SU-DHL-6 (cell line): ENCODE measurements around the gene PRPF38A.

Experiments used
- H2AFZ ChIP-seq: fragments of 200-600 bp; sonication (generic); 2 replicates; pipeline ENCODE4 v1.6.1; 2014; ENCODE audit warnings: low read depth, mild to moderate bottlenecking, moderate library complexity, mixed read lengths, antibody characterized with exemption, low read length; ENCODE audit not compliant: severe bottlenecking
- H3F3A ChIP-seq: fragments of 200-600 bp; shearing (Covaris generic); 2 replicates; pipeline ENCODE4 v1.6.0; 2016; ENCODE audit warnings: antibody characterized with exemption, mild to moderate bottlenecking; ENCODE audit not compliant: insufficient read depth
- H3K27ac ChIP-seq: fragments of 200-600 bp; sonication (generic); 2 replicates; pipeline ENCODE4 v1.5.1; 2016; ENCODE audit warnings: low read depth, mild to moderate bottlenecking, low read length, moderate library complexity, mixed read lengths
- H3K27me3 ChIP-seq: fragments of 200-600 bp; sonication (generic), shearing (Covaris generic); 2 replicates; pipeline ENCODE4 v1.6.0; 2014; ENCODE audit warnings: mild to moderate bottlenecking, low read length
- H3K36me3 ChIP-seq: fragments of 200-600 bp; sonication (generic); 2 replicates; pipeline ENCODE4 v1.6.1; 2014; ENCODE audit warnings: mild to moderate bottlenecking, low read length, mixed read lengths
- H3K4me2 ChIP-seq: fragments of 300-600, 200-600 bp; shearing (Covaris generic), sonication (generic); 2 replicates; pipeline ENCODE4 v1.6.0; 2014; ENCODE audit warnings: low read length, low read depth, mild to moderate bottlenecking; ENCODE audit not compliant: poor library complexity, severe bottlenecking
- H3K4me3 ChIP-seq: fragments of 200-600 bp; sonication (generic); 2 replicates; pipeline ENCODE4 v1.5.1; 2014; ENCODE audit warnings: antibody characterized with exemption, low read length, mild to moderate bottlenecking, mixed read lengths; ENCODE audit not compliant: insufficient read depth, poor library complexity, severe bottlenecking
- H3K79me2 ChIP-seq: fragments of 200-600 bp; sonication (generic); 2 replicates; pipeline ENCODE4 v1.6.1; 2014; ENCODE audit warnings: mild to moderate bottlenecking, low read length, moderate library complexity; ENCODE audit not compliant: insufficient read depth
- H3K9ac ChIP-seq: fragments of 200-600 bp; sonication (generic); 2 replicates; pipeline ENCODE4 v1.7.0; 2014; ENCODE audit warnings: mild to moderate bottlenecking, low read length
- H3K9me2 ChIP-seq: fragments of 200-600 bp; sonication (generic); replicated peaks from 2 replicates; pipeline ENCODE4 v1.6.1; 2014; ENCODE audit warnings: low read length; ENCODE audit not compliant: insufficient read depth
- H3K9me3 ChIP-seq: fragments of 200-600 bp; sonication (generic); 2 replicates; pipeline ENCODE4 v1.6.1; 2014; ENCODE audit warnings: low read length, mixed read lengths; ENCODE audit not compliant: insufficient read depth
- H4K20me1 ChIP-seq: fragments of 200-600 bp; sonication (generic); 2 replicates; pipeline ENCODE4 v1.6.1; 2014; ENCODE audit warnings: low read depth, mild to moderate bottlenecking, antibody characterized with exemption, low read length, moderate library complexity, mixed read lengths
- CTCF ChIP-seq: fragments of 200-600 bp; sonication (generic); IDR thresholded peaks from one replicate; pipeline ENCODE4 v1.5.1; 2017; ENCODE audit warnings: antibody characterized with exemption, mild to moderate bottlenecking, low read length, moderate library complexity; ENCODE audit not compliant: insufficient read depth, poor library complexity, severe bottlenecking
- EZH2phosphoT487 ChIP-seq: fragments of 200-600 bp; sonication (generic), shearing (Covaris generic); conservative IDR thresholded peaks from 2 replicates; pipeline ENCODE4 v1.6.1; 2018; ENCODE audit warnings: mild to moderate bottlenecking, antibody characterized with exemption, low read length, moderate library complexity, mixed read lengths

The PRPF38A gene

GRCh38 chr1:52426371-52426770, 22.0 kb downstream of the PRPF38A start:
- Histone ChIP-seq H3K4me3 (no peak overlapping the region), H4K20me1 (no peaks in the 10 kb centered on the region), H3K9me3 (no peaks in the 10 kb centered on the region), H3K9ac (no peak overlapping the region), H3K9me2 (no peaks in the 10 kb centered on the region), H3K36me3 (peaks cover 34% of the 10 kb centered on the region; the same call in 1 of the 2 replicates), H3K79me2 (peaks cover 5% of the 10 kb centered on the region; the same call in 1 of the 2 replicates), H3K27me3 (no peaks in the 10 kb centered on the region), H2AFZ (no peak overlapping the region), H3K27ac (no peak overlapping the region), H3K4me2 (no peak overlapping the region), H3F3A (peaks cover 33% of the 10 kb centered on the region; the same call in 1 of the 2 replicates)
- TF ChIP-seq EZH2phosphoT487, result no peak
- TF ChIP-seq CTCF, result no peak

- Histone ChIP-seq H3K9me3 (no peaks in the 10 kb centered on the region), H3K9ac (no peak overlapping the region), H3F3A (peaks cover 33% of the 10 kb centered on the region; the same call in 1 of the 2 replicates), H3K27ac (no peak overlapping the region), H2AFZ (no peak overlapping the region), H3K27me3 (no peaks in the 10 kb centered on the region), H3K79me2 (no peaks in the 10 kb centered on the region; the same call in 1 of the 2 replicates), H3K36me3 (peaks cover 31% of the 10 kb centered on the region; the same call in 1 of the 2 replicates), H3K9me2 (no peaks in the 10 kb centered on the region), H4K20me1 (no peaks in the 10 kb centered on the region), H3K4me2 (no peak overlapping the region), H3K4me3 (no peak overlapping the region)
- no peak for TF ChIP-seq CTCF
- TF ChIP-seq EZH2phosphoT487, result no peak
Measured at GRCh38 chr1:52427152-52427551, 22.8 kb downstream of the PRPF38A start.

GRCh38 chr1:52432807-52433206, 28.4 kb downstream of the PRPF38A start:
- H2AFZ ChIP-seq, result no peak overlapping the region
- H3K27me3 ChIP-seq, result no peaks in the 10 kb centered on the region
- peaks cover 29% of the 10 kb centered on the region; the same call in 1 of the 2 replicates for H3K36me3 ChIP-seq

DNA sequence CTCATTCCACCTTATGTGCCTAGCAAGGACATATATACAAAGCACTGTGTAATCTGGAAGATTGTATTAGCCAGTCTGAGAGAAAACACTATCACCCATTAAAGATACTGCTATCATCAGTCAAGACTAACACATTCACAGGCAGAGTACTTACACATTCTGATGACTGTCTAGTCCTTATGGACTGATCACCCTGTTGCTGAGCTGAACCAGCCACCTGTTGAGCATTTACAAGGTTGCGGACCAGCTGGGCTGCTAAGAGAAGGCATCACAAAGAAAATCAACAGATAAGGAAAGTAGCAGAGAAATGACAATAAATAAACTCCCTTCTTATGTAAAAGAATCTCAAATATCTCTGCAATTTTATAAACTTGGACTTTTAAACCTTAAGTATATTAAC, 30.8 kb downstream of the PRPF38A start:
- no peaks in the 10 kb centered on the region for H3K27me3 ChIP-seq
- no peaks in the 10 kb centered on the region for H3F3A ChIP-seq
- no peaks in the 10 kb centered on the region for H3K79me2 ChIP-seq
- H3K9me2 ChIP-seq, result no peaks in the 10 kb centered on the region
- H3K36me3 ChIP-seq, result peaks cover 35% of the 10 kb centered on the region; the same call in 1 of the 2 replicates
- no peak overlapping the region for H2AFZ ChIP-seq
- H4K20me1 ChIP-seq, result no peaks in the 10 kb centered on the region
- H3K4me3 ChIP-seq, result no peak overlapping the region
- H3K9me3 ChIP-seq, result no peaks in the 10 kb centered on the region
- no peak overlapping the region for H3K27ac ChIP-seq
- H3K4me2 ChIP-seq, result no peak overlapping the region
- H3K9ac ChIP-seq, result no peak overlapping the region
- no peak for TF ChIP-seq EZH2phosphoT487
- no peak for TF ChIP-seq CTCF

More at GRCh38 chr1:52432807-52433206, 28.4 kb downstream of the PRPF38A start:
- H4K20me1 ChIP-seq, result no peaks in the 10 kb centered on the region
- no peaks in the 10 kb centered on the region for H3K9me2 ChIP-seq
- H3K27ac ChIP-seq, result no peak overlapping the region
- no peak overlapping the region for H3K9ac ChIP-seq
- H3K9me3 ChIP-seq, result no peaks in the 10 kb centered on the region
- no peaks in the 10 kb centered on the region for H3K79me2 ChIP-seq
- no peak overlapping the region for H3K4me2 ChIP-seq
- H3K4me3 ChIP-seq, result no peak overlapping the region
- H3F3A ChIP-seq, result 0 out of 2 replicates have a peak, but pooled peaks cover under 1% of the 10 kb centered on the region
- no peak for TF ChIP-seq EZH2phosphoT487
